Left lung (tissue), 10 donors: ENCODE measurements around the gene PGBD4. TPM values are rescaled to one million over a fixed set of nuclear protein-coding genes. Genes with fewer than 3 reads are reported as not detected.

Experiments
- ATAC-seq: fragments of 200-7000 bp; cut with Tn5 transposase; one replicate; pipeline ENCODE4 v1.9.1; 2020; ENCODE audit warnings: moderate library complexity
- DNase-seq, 4 donors: peaks; one replicate each; pipeline ENCODE4 v3.0.0-alpha.2; 2013 to 2020
- H3K27ac ChIP-seq, 2 donors: fragments of 200-600 bp; sonication (generic) in 1 of 2; one replicate each; pipeline versions ENCODE4 v1.5.0 to v1.8.0; 2020 to 2021
- H3K27me3 ChIP-seq, 2 donors: fragments of 200-600 bp; sonication (generic) in 1 of 2; one replicate each; pipeline versions ENCODE4 v1.5.0 to v1.8.0; 2020 to 2021
- H3K36me3 ChIP-seq, 2 donors: fragments of 200-600 bp; sonication (generic) in 1 of 2; one replicate each; pipeline versions ENCODE4 v1.5.0 to v1.8.0; 2020 to 2021
- H3K4me1 ChIP-seq, 2 donors: fragments of 200-600 bp; one replicate each; pipeline ENCODE4 v1.8.0; 2021
- H3K4me3 ChIP-seq, 2 donors: fragments of 200-600 bp; sonication (generic) in 1 of 2; one replicate each; pipeline versions ENCODE4 v1.5.0 to v1.8.0; 2020 to 2021; ENCODE audit warnings: mild to moderate bottlenecking in 1 of 2
- H3K9me3 ChIP-seq, 2 donors: fragments of 200-600 bp; sonication (generic) in 1 of 2; one replicate each; pipeline versions ENCODE4 v1.5.0 to v1.8.0; 2020 to 2021
- intact Hi-C, 2 donors: fragments of 100-400 bp; cut with DNase I; formaldehyde crosslinking; loops; one replicate each; pipeline versions ENCODE4 v1.11.2 to v1.14.2; 2022
- polyA plus RNA-seq, 6 donors: library from polyadenylated mRNA; unstranded; fragments of 120-200 nt; gene quantifications; one replicate each; pipeline ENCODE4 v1.2.1, GENCODE V29; 2013; ENCODE audit not compliant: insufficient read length in 6 of 6
- total RNA-seq, 2 donors: library from RNA; stranded (reverse); fragmentation: NEBNext Ultra II Directional; extraction: Animal tissue kit (Norgen Biotek cat#: 25700); gene quantifications; one replicate each; pipeline ENCODE4 v1.2.1, GENCODE V29; 2021
- TF ChIP-seq, protein P1 (sequence below), 2 donors: fragments of 200-600 bp; sonication (generic) in 1 of 2; IDR thresholded peaks; one replicate each; pipeline versions ENCODE4 v1.5.0 to v1.8.0; 2021; ENCODE audit warnings: antibody characterized with exemption in 2 of 2
- donor health status: DM: no; HTN: yes; CAD: no.
- donor health status: DM: no; HTN: no; CAD: no.

The PGBD4 gene
- total and polyA plus RNA-seq, 8 donors: 1.1 to 2.5 (median 2.1) TPM

DNA sequence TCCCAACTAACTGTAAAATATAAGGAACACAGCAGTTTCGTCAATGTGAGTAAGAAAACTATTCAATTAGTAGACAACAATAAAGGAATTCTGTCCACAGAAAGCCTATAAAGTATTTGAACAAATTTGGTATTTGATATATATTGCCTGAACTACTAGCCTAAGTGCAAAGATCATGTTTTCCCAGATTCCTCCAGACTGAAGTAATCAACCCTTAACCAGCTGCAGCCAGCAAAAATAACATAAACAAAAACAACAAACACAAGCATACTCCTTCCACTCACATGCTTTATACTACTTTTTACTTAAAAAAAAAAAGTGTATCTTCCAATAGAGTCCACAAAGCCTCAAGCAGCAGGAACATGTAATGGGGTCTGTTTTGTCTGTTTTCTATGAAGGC lies 24.1 kb downstream of the PGBD4 start:
- intact Hi-C loops: no loop called here
- Histone ChIP-seq H3K9me3 (no peaks in the 10 kb centered on the region), H3K4me1 (no peaks in the 10 kb centered on the region), H3K27ac (no peak overlapping the region), H3K27me3 (no peaks in the 10 kb centered on the region), H3K36me3 (no peaks in the 10 kb centered on the region), H3K4me3 (no peak overlapping the region)
- no peak for DNase-seq
- TF ChIP-seq, protein P1, sequence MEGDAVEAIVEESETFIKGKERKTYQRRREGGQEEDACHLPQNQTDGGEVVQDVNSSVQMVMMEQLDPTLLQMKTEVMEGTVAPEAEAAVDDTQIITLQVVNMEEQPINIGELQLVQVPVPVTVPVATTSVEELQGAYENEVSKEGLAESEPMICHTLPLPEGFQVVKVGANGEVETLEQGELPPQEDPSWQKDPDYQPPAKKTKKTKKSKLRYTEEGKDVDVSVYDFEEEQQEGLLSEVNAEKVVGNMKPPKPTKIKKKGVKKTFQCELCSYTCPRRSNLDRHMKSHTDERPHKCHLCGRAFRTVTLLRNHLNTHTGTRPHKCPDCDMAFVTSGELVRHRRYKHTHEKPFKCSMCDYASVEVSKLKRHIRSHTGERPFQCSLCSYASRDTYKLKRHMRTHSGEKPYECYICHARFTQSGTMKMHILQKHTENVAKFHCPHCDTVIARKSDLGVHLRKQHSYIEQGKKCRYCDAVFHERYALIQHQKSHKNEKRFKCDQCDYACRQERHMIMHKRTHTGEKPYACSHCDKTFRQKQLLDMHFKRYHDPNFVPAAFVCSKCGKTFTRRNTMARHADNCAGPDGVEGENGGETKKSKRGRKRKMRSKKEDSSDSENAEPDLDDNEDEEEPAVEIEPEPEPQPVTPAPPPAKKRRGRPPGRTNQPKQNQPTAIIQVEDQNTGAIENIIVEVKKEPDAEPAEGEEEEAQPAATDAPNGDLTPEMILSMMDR (IDR thresholded peaks at IDR 0.05): no peak
- ATAC-seq: no peak

DNA sequence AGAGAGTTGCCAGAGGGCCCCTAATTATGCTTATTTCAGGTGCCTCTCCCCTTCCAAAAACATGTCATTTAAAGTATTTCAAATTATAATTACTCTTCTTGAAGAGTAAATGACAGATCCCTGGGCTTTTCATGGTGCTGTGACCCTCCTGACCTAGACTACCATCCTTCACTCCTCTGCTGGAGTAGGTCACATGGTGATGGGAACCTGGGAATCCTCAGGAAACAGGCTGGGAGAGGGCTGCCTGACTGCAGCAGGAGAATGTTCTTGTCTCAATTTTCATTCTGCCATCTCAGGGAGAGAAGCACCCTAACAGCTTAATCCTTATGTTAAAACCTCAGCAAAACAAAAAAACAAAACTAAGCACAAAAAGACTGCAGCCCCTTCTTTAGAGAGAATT lies 24.6 kb downstream of the PGBD4 start:
- TF ChIP-seq, protein P1 (IDR thresholded peaks at IDR 0.05): no peak
- Histone ChIP-seq H3K4me3 (no peak overlapping the region), H3K36me3 (no peaks in the 10 kb centered on the region), H3K27me3 (no peaks in the 10 kb centered on the region), H3K4me1 (no peaks in the 10 kb centered on the region), H3K27ac (no peak overlapping the region), H3K9me3 (no peaks in the 10 kb centered on the region)
- ATAC-seq (no peak), DNase-seq (no peak)
- intact Hi-C loops: no loop called here

GRCh38 chr15:34128898-34129297 lies 27.0 kb downstream of the PGBD4 start:
- H3K4me3 ChIP-seq: no peak overlapping the region
- H3K4me1 ChIP-seq: no peaks in the 10 kb centered on the region
- ATAC-seq: no peak
- TF ChIP-seq, protein P1 (IDR thresholded peaks at IDR 0.05): no peak
- H3K9me3 ChIP-seq: no peaks in the 10 kb centered on the region
- no peaks in the 10 kb centered on the region for H3K27me3 ChIP-seq
- intact Hi-C loops: no loop called here
- DNase-seq: no peak
- H3K27ac ChIP-seq: no peak overlapping the region
- no peaks in the 10 kb centered on the region for H3K36me3 ChIP-seq

GRCh38 chr15:34132881-34133280 lies 31.0 kb downstream of the PGBD4 start:
- no peak overlapping the region for H3K4me3 ChIP-seq
- no peak overlapping the region for H3K27ac ChIP-seq
- H3K27me3 ChIP-seq: no peaks in the 10 kb centered on the region
- no peaks in the 10 kb centered on the region for H3K9me3 ChIP-seq
- no peaks in the 10 kb centered on the region for H3K4me1 ChIP-seq
- ATAC-seq (no peak), DNase-seq (no peak)
- intact Hi-C loops: no loop called here
- TF ChIP-seq, protein P1 (IDR thresholded peaks at IDR 0.05): no peak
- no peaks in the 10 kb centered on the region for H3K36me3 ChIP-seq

DNA sequence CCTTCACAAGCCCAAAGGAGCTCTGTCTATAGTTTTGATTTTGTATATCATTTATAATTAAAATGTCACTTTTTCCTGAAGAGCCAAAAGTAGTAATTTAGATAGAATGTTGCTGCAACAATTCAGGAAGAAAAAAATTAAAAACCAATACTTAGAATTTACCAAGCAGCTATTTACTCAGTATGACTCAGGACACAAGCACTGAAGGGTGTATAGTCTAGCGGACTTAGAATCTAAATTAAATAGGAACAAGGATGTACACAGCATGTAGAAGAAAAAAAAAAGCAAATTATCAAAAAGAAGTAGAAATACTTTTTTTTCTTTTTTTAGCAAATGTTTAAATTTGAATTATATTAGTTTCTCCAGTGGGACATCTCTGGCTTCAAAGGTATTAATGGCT lies 31.6 kb downstream of the PGBD4 start:
- Histone ChIP-seq H3K27ac (no peak overlapping the region), H3K4me1 (no peaks in the 10 kb centered on the region), H3K9me3 (no peaks in the 10 kb centered on the region), H3K36me3 (peaks cover 0 to 6% of the 10 kb centered on the region in 2 donors), H3K27me3 (no peaks in the 10 kb centered on the region), H3K4me3 (no peak overlapping the region)
- DNase-seq (no peak), ATAC-seq (no peak)
- TF ChIP-seq, protein P1 (IDR thresholded peaks at IDR 0.05): no peak
- intact Hi-C loops: no loop called here
